Activated naive CD8-positive, alpha-beta T cell (primary cell): ENCODE data around the gene PGGHG.

ENCODE experiments used
- H3K27ac Mint-ChIP-seq: one replicate; pipeline ENCODE4 v1.8.0; 2021; ENCODE audit warnings: mixed read lengths
- H3K27me3 Mint-ChIP-seq: one replicate; pipeline ENCODE4 v1.8.0; 2021; ENCODE audit warnings: mixed read lengths
- H3K36me3 Mint-ChIP-seq: one replicate; pipeline ENCODE4 v1.8.0; 2021; ENCODE audit warnings: mixed read lengths
- H3K4me1 Mint-ChIP-seq: one replicate; pipeline ENCODE4 v1.8.0; 2021; ENCODE audit warnings: low read depth, mixed read lengths
- H3K4me3 Mint-ChIP-seq: one replicate; pipeline ENCODE4 v1.8.0; 2021; ENCODE audit warnings: mild to moderate bottlenecking, mixed read lengths
- H3K9me3 Mint-ChIP-seq: one replicate; pipeline ENCODE4 v1.8.0; 2021; ENCODE audit warnings: low read depth, mixed read lengths

Gene PGGHG

DNA sequence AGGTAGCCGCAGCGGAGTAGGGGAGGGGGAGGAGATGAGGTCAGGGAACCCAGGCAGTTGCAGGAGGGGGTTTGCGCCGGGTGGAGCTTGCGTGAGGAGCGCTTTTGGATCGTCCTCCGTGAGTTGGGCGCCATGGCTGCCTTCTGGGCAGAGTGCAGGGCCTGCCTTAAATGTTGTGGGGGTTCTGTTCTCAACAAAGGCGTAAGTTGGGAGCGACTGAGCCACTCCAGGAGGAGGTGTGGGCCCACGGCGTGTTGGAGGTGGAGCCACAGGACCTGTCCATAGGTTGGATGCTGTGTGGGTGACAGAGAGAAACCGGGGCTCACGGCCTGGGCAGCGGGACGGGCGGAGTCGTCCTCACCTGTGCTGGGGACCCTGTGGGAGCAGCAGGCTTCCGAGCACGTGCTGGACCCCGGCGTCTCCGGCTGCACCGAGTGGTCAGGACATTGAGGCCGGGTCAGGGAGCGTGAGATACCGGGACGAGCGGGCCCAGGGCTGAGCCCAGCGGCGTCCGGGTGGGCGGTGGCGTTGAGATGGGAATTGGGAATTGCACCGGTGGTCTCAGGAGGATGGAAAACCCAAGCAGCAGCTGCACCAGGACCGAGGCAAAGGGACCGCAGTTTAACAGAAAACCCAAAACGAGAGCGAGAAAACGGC, 977 bp upstream of the PGGHG start:
- Mint-ChIP-seq H3K9me3 (no peaks in the 10 kb centered on the region), H3K4me1 (peaks cover 52% of the 10 kb centered on the region), H3K4me3 (peak overlapping the region; percentile 95), H3K27me3 (no peaks in the 10 kb centered on the region), H3K36me3 (no peaks in the 10 kb centered on the region), H3K27ac (peak overlapping the region; percentile 96)

DNA sequence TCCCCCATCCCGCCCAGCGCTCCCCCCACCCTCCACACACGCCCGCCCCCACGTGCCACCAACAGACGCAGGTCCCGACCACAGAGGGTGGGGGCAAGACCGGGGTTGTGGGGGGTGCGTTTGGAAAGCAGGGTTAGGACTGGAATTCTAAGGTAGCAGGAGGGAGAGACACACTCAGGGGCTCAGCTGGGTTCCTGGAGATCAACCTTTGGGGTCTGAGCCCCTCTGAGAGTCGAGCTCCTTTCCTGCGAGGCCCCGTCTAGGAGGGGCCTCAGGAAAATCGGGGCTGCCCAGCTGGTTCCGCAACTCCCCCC, 429 bp downstream of the PGGHG start:
- Mint-ChIP-seq H3K9me3 (no peaks in the 10 kb centered on the region), H3K4me1 (peaks cover 43% of the 10 kb centered on the region), H3K27me3 (no peaks in the 10 kb centered on the region), H3K36me3 (no peaks in the 10 kb centered on the region), H3K4me3 (peak overlapping the region; percentile 80), H3K27ac (peak overlapping the region; percentile 41)

GRCh38 chr11:289712-290620, 1.0 kb downstream of the PGGHG start:
- Mint-ChIP-seq H3K4me1 (peaks cover 43% of the 10 kb centered on the region), H3K4me3 (peak overlapping the region; percentile 80), H3K27me3 (no peaks in the 10 kb centered on the region), H3K27ac (peak overlapping the region; percentile 85), H3K36me3 (no peaks in the 10 kb centered on the region), H3K9me3 (no peaks in the 10 kb centered on the region)

DNA sequence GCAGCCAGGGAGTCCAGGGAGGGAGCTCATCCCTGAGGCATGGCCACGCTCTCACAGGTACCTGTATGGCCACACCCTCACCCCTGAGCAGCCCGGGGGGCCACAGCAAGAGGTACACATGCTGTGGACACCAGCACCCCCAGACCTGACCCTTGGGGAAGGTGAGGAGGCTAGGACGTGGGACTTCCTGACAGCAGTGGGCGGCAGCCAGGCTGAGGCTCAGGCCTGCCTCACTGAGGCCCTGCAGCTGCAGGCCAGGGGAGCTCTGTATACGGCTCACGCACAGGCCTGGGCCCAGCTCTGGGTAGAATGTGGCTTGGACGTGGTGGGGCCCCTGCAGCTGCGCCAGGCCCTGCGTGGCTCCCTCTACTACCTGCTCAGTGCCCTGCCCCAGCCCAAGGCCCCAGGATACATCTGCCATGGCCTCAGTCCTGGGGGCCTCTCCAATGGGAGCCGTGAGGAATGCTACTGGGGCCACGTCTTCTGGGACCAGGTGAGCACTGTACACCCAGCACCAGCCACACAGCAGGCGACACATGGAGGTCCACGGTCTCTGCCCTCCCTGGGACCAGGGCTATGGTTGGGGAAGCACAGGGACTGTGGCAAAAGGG, 1.8 kb downstream of the PGGHG start:
- peak overlapping the region; percentile 80 for H3K4me3 Mint-ChIP-seq
- no peaks in the 10 kb centered on the region for H3K27me3 Mint-ChIP-seq
- no peaks in the 10 kb centered on the region for H3K9me3 Mint-ChIP-seq
- H3K36me3 Mint-ChIP-seq, result no peaks in the 10 kb centered on the region
- H3K4me1 Mint-ChIP-seq, result peaks cover 37% of the 10 kb centered on the region
- H3K27ac Mint-ChIP-seq, result peak overlapping the region; percentile 85

GRCh38 chr11:291281-292210, 2.6 kb downstream of the PGGHG start:
- Mint-ChIP-seq H3K4me3 (peak overlapping the region; percentile 80), H3K9me3 (no peaks in the 10 kb centered on the region), H3K27ac (peak overlapping the region; percentile 85), H3K27me3 (no peaks in the 10 kb centered on the region), H3K4me1 (peaks cover 30% of the 10 kb centered on the region), H3K36me3 (no peaks in the 10 kb centered on the region)

GRCh38 chr11:292211-293121, 3.5 kb downstream of the PGGHG start:
- Mint-ChIP-seq H3K4me1 (peaks cover 29% of the 10 kb centered on the region), H3K9me3 (no peaks in the 10 kb centered on the region), H3K27ac (peak overlapping the region; percentile 16), H3K36me3 (no peaks in the 10 kb centered on the region), H3K4me3 (no peak overlapping the region), H3K27me3 (no peaks in the 10 kb centered on the region)

GRCh38 chr11:293271-293851, 4.4 kb downstream of the PGGHG start:
- Mint-ChIP-seq H3K4me3 (no peak overlapping the region), H3K27me3 (no peaks in the 10 kb centered on the region), H3K9me3 (no peaks in the 10 kb centered on the region), H3K27ac (no peak overlapping the region), H3K4me1 (peaks cover 30% of the 10 kb centered on the region), H3K36me3 (no peaks in the 10 kb centered on the region)

DNA sequence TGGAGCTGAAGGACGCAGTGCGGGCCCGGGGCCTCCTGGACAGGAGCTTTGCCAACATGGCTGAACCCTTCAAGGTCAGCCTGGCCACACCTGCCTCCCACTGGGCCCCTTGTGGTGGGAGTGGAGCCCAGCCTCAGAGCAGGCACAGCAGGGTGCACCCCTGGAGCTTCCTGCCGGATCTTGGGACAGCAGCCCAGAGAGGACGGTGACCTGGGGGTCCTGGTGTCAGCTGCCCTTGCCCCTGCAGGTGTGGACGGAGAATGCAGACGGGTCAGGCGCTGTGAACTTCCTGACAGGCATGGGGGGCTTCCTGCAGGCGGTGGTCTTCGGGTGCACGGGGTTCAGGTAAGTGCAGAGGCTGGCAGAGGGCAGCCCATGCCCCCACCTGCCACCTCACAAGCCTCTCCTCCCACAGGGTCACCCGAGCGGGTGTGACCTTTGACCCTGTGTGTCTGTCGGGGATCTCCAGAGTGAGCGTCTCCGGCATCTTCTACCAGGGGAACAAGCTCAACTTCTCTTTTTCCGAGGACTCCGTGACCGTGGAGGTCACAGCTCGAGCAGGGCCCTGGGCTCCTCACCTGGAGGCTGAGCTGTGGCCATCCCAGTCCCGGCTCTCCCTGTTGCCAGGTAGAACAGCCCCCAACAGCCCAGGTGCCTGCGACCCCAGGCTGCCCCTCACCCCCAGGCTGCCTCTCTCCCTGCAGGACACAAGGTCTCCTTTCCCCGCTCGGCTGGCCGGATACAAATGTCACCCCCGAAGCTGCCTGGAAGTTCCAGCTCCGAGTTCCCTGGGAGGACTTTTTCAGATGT, 5.1 kb downstream of the PGGHG start:
- no peak overlapping the region for H3K27ac Mint-ChIP-seq
- H3K9me3 Mint-ChIP-seq, result no peaks in the 10 kb centered on the region
- no peak overlapping the region for H3K4me3 Mint-ChIP-seq

GRCh38 chr11:294780-295179, 5.9 kb downstream of the PGGHG start:
- Mint-ChIP-seq H3K36me3 (no peaks in the 10 kb centered on the region), H3K9me3 (no peaks in the 10 kb centered on the region), H3K4me3 (no peak overlapping the region), H3K27ac (no peak overlapping the region), H3K27me3 (no peaks in the 10 kb centered on the region), H3K4me1 (peaks cover 33% of the 10 kb centered on the region)

More for the DNA sequence above, 5.1 kb downstream of the PGGHG start:
- H3K27me3 Mint-ChIP-seq, result no peaks in the 10 kb centered on the region
- H3K36me3 Mint-ChIP-seq, result no peaks in the 10 kb centered on the region
- H3K4me1 Mint-ChIP-seq, result peaks cover 33% of the 10 kb centered on the region

DNA sequence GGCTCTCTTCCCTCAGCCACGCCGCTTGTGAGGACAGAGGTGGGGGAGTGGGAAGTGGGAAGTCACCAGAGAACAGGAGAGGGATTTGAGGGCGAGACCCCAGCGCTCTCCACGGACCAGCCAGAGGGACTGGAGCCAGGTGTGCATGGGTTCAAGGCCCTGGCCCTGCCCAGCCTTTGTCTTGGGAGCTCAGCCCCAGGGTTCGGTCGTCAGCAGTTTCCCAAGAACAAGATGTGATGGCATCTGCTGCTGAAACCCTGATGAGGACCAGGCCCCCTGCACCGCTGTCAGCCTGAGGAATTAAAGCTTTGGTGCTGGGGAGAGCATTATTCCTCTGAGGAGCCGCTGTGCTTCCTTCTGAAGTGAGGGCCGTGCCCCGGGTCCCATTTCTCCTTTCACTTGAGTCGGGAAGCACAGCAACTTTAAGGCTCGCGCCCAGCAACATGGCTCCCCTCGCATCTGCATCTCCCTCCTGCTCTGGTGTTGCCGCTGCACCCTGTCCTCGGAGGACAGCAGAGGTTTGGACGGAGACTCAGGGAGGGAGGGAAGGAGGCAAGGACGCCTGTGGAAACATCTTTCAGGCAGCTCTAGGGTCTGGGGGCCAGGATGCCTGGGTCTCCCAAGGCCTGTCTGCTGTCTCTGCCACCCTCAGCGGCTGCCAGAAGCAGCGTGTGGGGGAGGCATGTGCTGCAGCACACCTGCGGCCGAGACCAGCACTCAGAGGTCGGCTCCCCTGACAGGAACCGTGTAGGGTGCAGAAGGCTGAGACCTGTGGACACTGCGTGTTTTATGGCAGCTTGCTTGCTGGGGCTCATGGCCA, 6.6 kb downstream of the PGGHG start:
- Mint-ChIP-seq H3K4me3 (peak overlapping the region; percentile 17), H3K27ac (no peak overlapping the region)

DNA sequence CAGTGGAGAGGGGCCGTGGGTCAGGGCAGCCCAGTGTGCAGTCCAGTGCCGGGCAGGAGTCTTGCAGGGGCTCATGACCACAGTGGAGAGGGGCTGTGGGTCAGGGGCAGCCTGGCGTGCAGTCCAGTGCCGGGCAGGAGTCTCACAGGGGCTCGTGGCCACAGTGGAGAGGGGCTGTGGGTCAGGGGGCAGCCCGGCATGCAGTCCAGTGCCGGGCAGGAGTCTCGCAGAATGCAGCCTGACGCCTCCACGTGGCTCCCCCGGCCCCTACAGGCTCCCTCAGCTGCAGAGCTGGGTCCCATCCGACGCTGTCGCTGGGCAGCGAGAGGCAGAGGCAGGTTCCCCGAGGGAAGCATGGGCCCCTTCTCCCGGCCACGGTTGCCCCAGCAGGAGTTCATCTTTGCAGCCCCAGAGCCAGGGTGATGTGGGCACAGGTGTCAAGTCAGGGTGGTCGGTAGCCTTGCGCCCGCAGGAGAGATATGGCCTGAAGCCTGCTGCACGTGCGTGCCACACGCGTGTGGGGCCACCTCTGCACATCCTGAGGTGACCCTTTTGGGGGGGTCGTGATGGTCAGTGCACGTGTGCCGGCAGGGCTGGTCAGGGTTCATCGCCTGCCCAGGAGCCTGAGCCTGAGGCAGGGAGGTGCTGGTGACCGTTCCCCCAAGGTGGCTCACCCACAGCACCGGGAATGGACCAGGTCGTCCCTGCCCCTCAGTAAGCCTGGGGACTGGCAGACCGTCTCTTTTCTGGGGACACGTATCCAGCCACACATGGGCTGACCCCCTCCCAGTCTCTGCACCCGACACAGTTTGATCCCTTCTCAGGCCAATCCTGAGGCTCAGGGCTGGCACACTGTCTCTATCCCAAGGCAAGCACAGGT, 7.5 kb downstream of the PGGHG start:
- Mint-ChIP-seq H3K9me3 (no peaks in the 10 kb centered on the region), H3K27me3 (no peaks in the 10 kb centered on the region), H3K4me1 (peaks cover 38% of the 10 kb centered on the region), H3K36me3 (no peaks in the 10 kb centered on the region), H3K4me3 (no peak overlapping the region), H3K27ac (no peak overlapping the region)

More for the DNA sequence above, 6.6 kb downstream of the PGGHG start:
- Mint-ChIP-seq H3K27me3 (no peaks in the 10 kb centered on the region), H3K4me1 (peaks cover 39% of the 10 kb centered on the region), H3K9me3 (no peaks in the 10 kb centered on the region), H3K36me3 (no peaks in the 10 kb centered on the region)
